PFSK-1 (cell line): Measurements from ENCODE around the gene GPS2.

Source experiments
- FOXP2 ChIP-seq: optimal IDR thresholded peaks from 2 replicates; pipeline ENCODE3; 2011; ENCODE audit warnings: borderline replicate concordance, control low read depth, inconsistent platforms; ENCODE audit not compliant: insufficient read depth; ENCODE audit errors: extremely low read length, extremely low read depth
- POLR2AphosphoS5 ChIP-seq: IDR thresholded peaks from 2 replicates; pipeline ENCODE4 v1.6.1; 2012; ENCODE audit warnings: low read depth, mild to moderate bottlenecking, control low read depth, low read length, moderate library complexity
- REST ChIP-seq, 2 experiments: IDR thresholded peaks; 2 replicates each; pipeline versions ENCODE4 v1.6.1 to v1.8.0; 2011 to 2012; ENCODE audit warnings: low read depth in 2 of 2, low read length in 2 of 2, control low read depth in 1 of 2, inconsistent platforms in 1 of 2, mild to moderate bottlenecking in 1 of 2, moderate library complexity in 1 of 2; ENCODE audit not compliant: insufficient read depth in 1 of 2
- SIN3A ChIP-seq: IDR thresholded peaks from 2 replicates; pipeline ENCODE4 v1.6.1; 2012; ENCODE audit warnings: mild to moderate bottlenecking, low read length, moderate library complexity, borderline replicate concordance; ENCODE audit not compliant: insufficient read depth
- TAF1 ChIP-seq: IDR thresholded peaks from 2 replicates; pipeline ENCODE4 v1.6.1; 2012; ENCODE audit warnings: low read length, control low read depth, borderline replicate concordance; ENCODE audit not compliant: insufficient read depth

Gene GPS2

GRCh38 chr17:7321466-7321865, 6.3 kb upstream of the GPS2 start:
- no peak for TF ChIP-seq POLR2AphosphoS5
- no peak for TF ChIP-seq TAF1
- no peak for TF ChIP-seq FOXP2
- no peak for TF ChIP-seq SIN3A
- TF ChIP-seq REST (IDR thresholded peaks at IDR 0.05; ENCODE audit: insufficient read depth in 1 of 2, low read depth in 2 of 2, low read length in 2 of 2) = no peak

GRCh38 chr17:7318121-7318860, 3.1 kb upstream of the GPS2 start:
- TF ChIP-seq REST (IDR thresholded peaks at IDR 0.05; ENCODE audit: insufficient read depth in 1 of 2, low read depth in 2 of 2, low read length in 2 of 2) = no peak
- no peak for TF ChIP-seq TAF1
- no peak for TF ChIP-seq POLR2AphosphoS5
- TF ChIP-seq SIN3A = no peak
- no peak for TF ChIP-seq FOXP2

GRCh38 chr17:7317161-7317803, 2.1 kb upstream of the GPS2 start:
- TF ChIP-seq REST (IDR thresholded peaks at IDR 0.05; ENCODE audit: insufficient read depth in 1 of 2, low read depth in 2 of 2, low read length in 2 of 2) (no peak), FOXP2 (no peak), TAF1 (no peak)

- TF ChIP-seq FOXP2 = no peak
- 0 out of 2 replicates have a peak, but pooled peaks have one; percentile 36 for TF ChIP-seq POLR2AphosphoS5
- no peak for TF ChIP-seq TAF1
- no peak for TF ChIP-seq SIN3A
Measured at GRCh38 chr17:7315570-7316235, 543 bp upstream of the GPS2 start.

- 0 out of 2 replicates have a peak, but pooled peaks have one; percentile 32 for TF ChIP-seq POLR2AphosphoS5
- no peak for TF ChIP-seq TAF1
Measured at GRCh38 chr17:7313890-7314718, 1.1 kb downstream of the GPS2 start.
